Measurements from ENCODE around the gene DNAJB14.

DNAJB14 gene

DNA sequence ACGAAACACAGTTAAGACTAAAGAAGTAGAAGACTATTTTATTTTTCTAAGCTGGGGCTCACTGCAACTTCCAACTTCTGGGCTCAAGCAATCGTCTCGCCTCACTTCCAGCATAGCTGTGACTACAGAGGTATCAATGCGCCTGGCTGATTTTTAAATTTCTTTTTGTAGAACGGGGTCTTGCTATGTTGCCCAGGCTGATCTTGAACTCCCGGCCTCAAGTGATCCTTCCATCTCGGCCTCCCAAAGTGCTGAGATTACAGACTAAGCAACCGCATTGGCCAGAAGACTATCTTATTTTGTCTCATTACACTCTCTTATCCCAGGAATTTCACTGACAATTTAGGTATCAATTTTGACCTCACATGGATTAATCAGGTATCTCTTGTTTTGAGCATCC is 53.4 kb downstream of the DNAJB14 start:
- Histone ChIP-seq H3K27ac (ENCODE audit: low read depth, low read length, severe bottlenecking) (no peak overlapping the region), H3K36me3 (ENCODE audit: control insufficient read depth, insufficient read depth, low read length) (peaks cover 4% of the 10 kb centered on the region), H3K4me1 (ENCODE audit: control insufficient read depth, insufficient read depth, low read length, poor library complexity, severe bottlenecking) (no peaks in the 10 kb centered on the region), H3K4me3 (ENCODE audit: extremely low read depth, insufficient read depth, low read length, poor library complexity, severe bottlenecking) (peak overlapping the region; percentile 75), H3K9me3 (ENCODE audit: control insufficient read depth, low read length) (no peaks in the 10 kb centered on the region)
- WGBS, 2 experiments (ENCODE audit: insufficient coverage in 2 of 2) = 94 to 97% methylated on average over 7 to 8 of the region's 8 CpGs

DNA sequence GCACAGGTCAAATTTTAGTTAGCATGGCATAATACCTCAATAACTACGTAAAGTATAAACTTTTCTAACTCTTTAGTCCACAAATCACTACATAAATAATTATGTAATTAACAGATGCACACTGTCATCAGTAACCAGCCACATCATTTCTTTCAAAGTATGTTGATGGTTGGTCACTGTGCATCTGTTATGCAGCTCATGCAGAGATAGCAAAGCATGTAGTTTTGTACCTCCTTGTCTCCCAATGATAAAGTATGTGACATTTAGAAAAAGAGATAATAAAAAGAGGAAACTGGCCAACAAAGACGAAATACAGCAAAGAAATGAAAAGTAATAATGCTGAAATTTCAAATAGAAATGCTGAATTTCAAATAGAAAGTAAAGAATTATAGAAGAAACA is 55.1 kb downstream of the DNAJB14 start:
- H3K27ac ChIP-seq (ENCODE audit: low read depth, low read length, severe bottlenecking) = no peak overlapping the region
- H3K4me3 ChIP-seq (ENCODE audit: extremely low read depth, insufficient read depth, low read length, poor library complexity, severe bottlenecking) = no peak overlapping the region
- H3K36me3 ChIP-seq (ENCODE audit: control insufficient read depth, insufficient read depth, low read length) = peaks cover 4% of the 10 kb centered on the region
- no peaks in the 10 kb centered on the region for H3K9me3 ChIP-seq (ENCODE audit: control insufficient read depth, low read length)
- no peaks in the 10 kb centered on the region for H3K4me1 ChIP-seq (ENCODE audit: control insufficient read depth, insufficient read depth, low read length, poor library complexity, severe bottlenecking)
- 86% methylated on average over 2 of the region's 2 CpGs; no CpG with 5 or more reads in 1 of the 2 experiments for WGBS, 2 experiments (ENCODE audit: insufficient coverage in 2 of 2)

DNA sequence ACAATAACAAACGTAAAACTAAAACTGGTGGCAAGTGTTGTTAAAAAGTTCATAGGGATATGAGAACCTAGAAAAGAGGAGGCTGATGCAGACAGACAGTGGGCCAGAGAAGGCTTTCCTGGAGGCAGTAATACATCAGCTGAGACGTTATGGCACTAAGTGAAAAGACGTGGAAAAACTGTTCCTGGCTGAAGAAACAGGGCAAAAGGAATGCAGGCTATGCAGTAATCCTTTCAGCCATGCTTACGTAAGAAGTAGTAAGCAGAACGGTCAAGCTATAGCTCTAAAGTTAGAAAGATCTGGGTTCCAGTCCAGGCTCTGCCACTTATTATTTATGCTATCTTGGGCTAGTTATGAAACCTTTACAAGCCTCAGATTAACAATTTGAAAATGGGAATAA is 58.6 kb downstream of the DNAJB14 start:
- no peak overlapping the region for H3K27ac ChIP-seq (ENCODE audit: low read depth, low read length, severe bottlenecking)
- 91 to 93% methylated on average over 4 of the region's 5 CpGs for WGBS, 2 experiments (ENCODE audit: insufficient coverage in 2 of 2)
- no peak overlapping the region for H3K4me3 ChIP-seq (ENCODE audit: extremely low read depth, insufficient read depth, low read length, poor library complexity, severe bottlenecking)
- H3K36me3 ChIP-seq (ENCODE audit: control insufficient read depth, insufficient read depth, low read length) = peaks cover 9% of the 10 kb centered on the region
- H3K9me3 ChIP-seq (ENCODE audit: control insufficient read depth, low read length) = no peaks in the 10 kb centered on the region
- H3K4me1 ChIP-seq (ENCODE audit: control insufficient read depth, insufficient read depth, low read length, poor library complexity, severe bottlenecking) = no peaks in the 10 kb centered on the region

DNA sequence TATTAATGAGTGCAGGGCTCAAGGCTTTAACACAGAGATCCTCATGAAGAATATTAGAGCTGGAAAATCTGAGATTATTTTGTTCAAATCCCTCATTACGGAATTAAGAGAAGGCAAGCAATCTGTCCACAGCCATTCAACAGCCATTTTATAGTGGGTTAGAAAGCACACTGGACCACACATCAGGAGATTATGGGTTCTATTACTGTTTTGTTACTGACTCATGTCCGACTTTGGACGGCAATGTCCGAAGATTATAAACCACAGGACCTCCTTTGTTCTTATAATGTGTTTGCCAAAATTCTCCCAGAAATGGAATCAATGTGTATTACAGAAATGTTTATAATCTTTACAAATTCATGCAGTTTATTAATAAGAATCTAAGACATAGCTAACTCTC is 60.3 kb downstream of the DNAJB14 start:
- no peak overlapping the region for H3K27ac ChIP-seq (ENCODE audit: low read depth, low read length, severe bottlenecking)
- no peak overlapping the region for H3K4me3 ChIP-seq (ENCODE audit: extremely low read depth, insufficient read depth, low read length, poor library complexity, severe bottlenecking)
- H3K4me1 ChIP-seq (ENCODE audit: control insufficient read depth, insufficient read depth, low read length, poor library complexity, severe bottlenecking) = no peaks in the 10 kb centered on the region
- H3K36me3 ChIP-seq (ENCODE audit: control insufficient read depth, insufficient read depth, low read length) = peaks cover 15% of the 10 kb centered on the region
- WGBS, 2 experiments (ENCODE audit: insufficient coverage in 2 of 2) = 100% methylated on average over 1 of the region's 4 CpGs; no CpG with 5 or more reads in 1 of the 2 experiments
- no peaks in the 10 kb centered on the region for H3K9me3 ChIP-seq (ENCODE audit: control insufficient read depth, low read length)

DNA sequence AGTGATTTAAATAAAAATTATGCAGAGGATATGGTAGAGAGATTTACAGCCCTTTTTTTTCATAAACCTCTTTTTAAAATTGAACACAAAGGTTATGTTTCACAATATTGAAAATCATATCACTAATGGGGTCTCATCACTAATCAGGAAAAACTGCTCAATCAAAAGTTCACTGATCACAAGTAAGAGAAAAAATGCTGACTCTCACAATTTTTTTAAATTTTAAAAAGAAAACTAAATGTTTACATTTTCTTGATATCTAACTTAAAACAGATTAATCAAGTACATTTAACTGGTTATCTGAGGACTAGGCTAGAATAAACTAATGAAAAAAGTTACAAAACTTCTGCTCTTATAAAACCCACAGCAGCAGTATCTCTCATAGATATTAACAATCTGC is 60.7 kb downstream of the DNAJB14 start:
- no peak overlapping the region for H3K4me3 ChIP-seq (ENCODE audit: extremely low read depth, insufficient read depth, low read length, poor library complexity, severe bottlenecking)
- H3K9me3 ChIP-seq (ENCODE audit: control insufficient read depth, low read length) = no peaks in the 10 kb centered on the region
- no peaks in the 10 kb centered on the region for H3K4me1 ChIP-seq (ENCODE audit: control insufficient read depth, insufficient read depth, low read length, poor library complexity, severe bottlenecking)
- peaks cover 17% of the 10 kb centered on the region for H3K36me3 ChIP-seq (ENCODE audit: control insufficient read depth, insufficient read depth, low read length)
- H3K27ac ChIP-seq (ENCODE audit: low read depth, low read length, severe bottlenecking) = no peak overlapping the region

DNA sequence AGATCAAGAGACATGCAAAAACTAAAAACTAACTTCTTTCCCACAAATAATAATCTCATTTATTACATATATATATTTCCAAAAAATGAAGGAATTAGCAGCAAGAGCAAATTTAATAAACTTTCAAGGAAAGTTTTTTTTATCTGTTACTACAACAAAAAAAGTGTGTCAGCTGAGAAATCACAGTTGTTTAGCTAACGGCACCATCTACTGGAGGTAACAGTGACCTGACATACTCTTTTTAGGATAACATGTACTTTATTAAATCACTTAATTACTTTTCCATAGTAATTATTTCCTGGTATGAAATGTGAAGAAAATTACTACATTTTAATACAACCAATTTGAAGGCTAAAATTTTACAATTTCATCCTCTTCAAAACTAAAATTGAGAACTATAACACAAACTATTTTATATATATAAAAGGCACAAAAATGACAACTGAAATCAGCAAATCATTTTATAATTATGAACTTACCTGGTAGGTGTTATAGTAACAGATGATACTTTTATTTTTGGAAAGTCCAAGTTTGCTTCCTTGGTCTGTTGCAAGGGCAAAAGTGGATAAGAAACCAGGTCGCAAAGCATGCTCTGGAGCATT is 61.3 kb downstream of the DNAJB14 start:
- Histone ChIP-seq H3K36me3 (ENCODE audit: control insufficient read depth, insufficient read depth, low read length) (peaks cover 22% of the 10 kb centered on the region), H3K27ac (ENCODE audit: low read depth, low read length, severe bottlenecking) (no peak overlapping the region), H3K9me3 (ENCODE audit: control insufficient read depth, low read length) (no peaks in the 10 kb centered on the region), H3K4me1 (ENCODE audit: control insufficient read depth, insufficient read depth, low read length, poor library complexity, severe bottlenecking) (no peaks in the 10 kb centered on the region), H3K4me3 (ENCODE audit: extremely low read depth, insufficient read depth, low read length, poor library complexity, severe bottlenecking) (no peak overlapping the region)
- WGBS, 2 experiments (ENCODE audit: insufficient coverage in 2 of 2) = 100% methylated on average over 1 of the region's 2 CpGs; no CpG with 5 or more reads in 1 of the 2 experiments

DNA sequence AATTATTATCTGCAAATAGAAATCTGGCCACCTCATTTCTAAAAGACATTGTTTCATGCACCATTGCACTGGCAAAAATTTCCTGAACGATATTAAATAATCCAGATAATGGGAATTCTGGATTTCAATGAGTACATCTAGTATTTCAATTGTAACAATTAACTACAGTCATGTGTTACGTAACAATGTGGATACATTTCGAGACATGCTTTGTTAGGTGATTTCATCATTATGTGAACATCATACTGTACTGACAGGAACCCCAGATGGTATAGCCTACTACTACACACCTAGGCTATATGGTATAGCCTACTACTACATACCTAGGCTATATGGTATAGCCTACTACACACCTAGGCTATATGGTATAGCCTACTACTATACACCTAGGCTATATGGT is 67.0 kb downstream of the DNAJB14 start:
- H3K36me3 ChIP-seq (ENCODE audit: control insufficient read depth, insufficient read depth, low read length) = peaks cover 40% of the 10 kb centered on the region
- no CpG with 5 or more reads among the region's 3 CpGs for WGBS, 2 experiments (ENCODE audit: insufficient coverage in 2 of 2)
- no peak overlapping the region for H3K4me3 ChIP-seq (ENCODE audit: extremely low read depth, insufficient read depth, low read length, poor library complexity, severe bottlenecking)
- H3K4me1 ChIP-seq (ENCODE audit: control insufficient read depth, insufficient read depth, low read length, poor library complexity, severe bottlenecking) = no peaks in the 10 kb centered on the region
- H3K9me3 ChIP-seq (ENCODE audit: control insufficient read depth, low read length) = no peaks in the 10 kb centered on the region
- H3K27ac ChIP-seq (ENCODE audit: low read depth, low read length, severe bottlenecking) = no peak overlapping the region

DNA sequence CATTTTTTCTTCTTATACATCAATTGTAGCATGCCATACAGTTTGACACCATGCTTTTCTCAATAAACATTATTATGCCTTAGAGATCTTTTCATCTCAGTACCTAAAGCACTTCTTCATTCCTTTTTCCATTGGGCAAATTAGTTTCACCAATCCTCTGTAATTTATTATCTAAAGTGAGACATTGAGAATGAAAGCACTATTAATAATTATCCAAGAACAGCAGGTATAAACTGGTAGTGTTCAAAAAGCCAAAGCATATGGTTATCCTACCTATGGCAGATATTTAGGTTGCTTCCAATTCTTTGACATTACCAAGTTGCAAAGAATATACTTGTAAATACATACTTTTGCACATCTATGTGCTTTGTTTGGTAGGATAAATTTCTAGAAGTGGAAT is 67.8 kb downstream of the DNAJB14 start:
- H3K36me3 ChIP-seq (ENCODE audit: control insufficient read depth, insufficient read depth, low read length) = peaks cover 37% of the 10 kb centered on the region
- no peaks in the 10 kb centered on the region for H3K4me1 ChIP-seq (ENCODE audit: control insufficient read depth, insufficient read depth, low read length, poor library complexity, severe bottlenecking)
- H3K27ac ChIP-seq (ENCODE audit: low read depth, low read length, severe bottlenecking) = no peak overlapping the region
- H3K4me3 ChIP-seq (ENCODE audit: extremely low read depth, insufficient read depth, low read length, poor library complexity, severe bottlenecking) = no peak overlapping the region
- H3K9me3 ChIP-seq (ENCODE audit: control insufficient read depth, low read length) = no peaks in the 10 kb centered on the region

DNA sequence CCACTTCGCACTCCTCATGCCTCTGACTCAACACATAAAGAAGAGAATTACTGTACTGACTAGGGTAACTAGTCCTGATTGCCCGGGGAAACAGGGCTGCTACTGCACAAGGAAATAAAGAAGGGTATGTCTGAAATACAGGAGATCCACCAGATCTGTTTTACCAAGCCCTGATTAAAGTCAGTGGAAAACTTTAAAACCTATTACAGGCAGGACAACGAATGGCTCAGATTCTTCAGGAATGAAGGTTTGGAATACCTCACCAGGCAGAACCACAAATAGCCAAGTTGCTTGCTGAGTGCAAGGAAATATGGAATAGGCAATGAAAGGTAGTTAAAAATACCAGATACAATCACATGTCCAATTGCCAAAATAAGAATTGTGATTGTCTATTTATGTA is 69.5 kb downstream of the DNAJB14 start:
- no peak overlapping the region for H3K27ac ChIP-seq (ENCODE audit: low read depth, low read length, severe bottlenecking)
- WGBS, 2 experiments (ENCODE audit: insufficient coverage in 2 of 2) = 100% methylated on average over 1 to 2 of the region's 3 CpGs
- no peaks in the 10 kb centered on the region for H3K9me3 ChIP-seq (ENCODE audit: control insufficient read depth, low read length)
- H3K4me1 ChIP-seq (ENCODE audit: control insufficient read depth, insufficient read depth, low read length, poor library complexity, severe bottlenecking) = no peaks in the 10 kb centered on the region
- no peak overlapping the region for H3K4me3 ChIP-seq (ENCODE audit: extremely low read depth, insufficient read depth, low read length, poor library complexity, severe bottlenecking)
- peaks cover 32% of the 10 kb centered on the region for H3K36me3 ChIP-seq (ENCODE audit: control insufficient read depth, insufficient read depth, low read length)

DNA sequence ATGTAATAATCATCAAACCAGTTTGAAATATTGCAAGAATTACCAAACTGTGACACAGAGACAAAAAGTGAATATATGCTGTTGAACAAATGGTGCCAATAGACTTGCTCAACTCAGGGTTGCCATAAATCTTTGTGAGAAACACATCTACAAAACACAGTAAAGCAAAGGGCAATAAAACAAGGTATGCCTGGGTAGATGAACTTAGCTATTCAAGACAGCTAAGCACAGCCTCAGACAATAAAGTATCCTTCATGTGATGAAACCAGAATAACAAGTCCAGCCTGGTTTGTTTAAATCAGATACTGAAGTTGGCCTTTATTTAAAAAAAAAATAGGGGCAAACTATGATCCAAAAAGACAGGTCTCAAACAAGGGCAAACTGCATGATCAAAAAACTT is 71.3 kb downstream of the DNAJB14 start:
- H3K27ac ChIP-seq (ENCODE audit: low read depth, low read length, severe bottlenecking) = no peak overlapping the region
- H3K4me1 ChIP-seq (ENCODE audit: control insufficient read depth, insufficient read depth, low read length, poor library complexity, severe bottlenecking) = no peaks in the 10 kb centered on the region
- H3K36me3 ChIP-seq (ENCODE audit: control insufficient read depth, insufficient read depth, low read length) = peaks cover 17% of the 10 kb centered on the region
- no peak overlapping the region for H3K4me3 ChIP-seq (ENCODE audit: extremely low read depth, insufficient read depth, low read length, poor library complexity, severe bottlenecking)
- H3K9me3 ChIP-seq (ENCODE audit: control insufficient read depth, low read length) = no peaks in the 10 kb centered on the region

DNA sequence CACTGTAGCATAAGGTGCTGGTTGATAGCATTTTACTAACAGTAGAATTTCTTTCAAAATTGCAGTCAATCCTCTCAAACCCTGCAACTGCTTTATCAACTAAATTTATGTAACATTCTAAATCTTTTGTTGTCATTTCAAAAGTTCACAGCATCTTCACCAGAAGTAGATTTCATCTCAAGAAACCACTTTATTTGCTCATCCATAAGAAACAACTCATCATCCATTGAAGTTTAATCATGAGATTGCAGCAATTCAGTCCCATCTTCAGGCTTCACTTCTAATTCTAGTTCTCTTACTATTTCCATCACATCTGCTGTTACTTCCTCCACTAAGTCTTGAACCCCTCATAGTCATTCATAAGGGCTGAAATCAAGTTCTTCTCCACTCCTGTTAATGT is 73.8 kb downstream of the DNAJB14 start:
- Histone ChIP-seq H3K4me3 (ENCODE audit: extremely low read depth, insufficient read depth, low read length, poor library complexity, severe bottlenecking) (no peak overlapping the region), H3K4me1 (ENCODE audit: control insufficient read depth, insufficient read depth, low read length, poor library complexity, severe bottlenecking) (no peaks in the 10 kb centered on the region), H3K9me3 (ENCODE audit: control insufficient read depth, low read length) (no peaks in the 10 kb centered on the region), H3K36me3 (ENCODE audit: control insufficient read depth, insufficient read depth, low read length) (no peaks in the 10 kb centered on the region), H3K27ac (ENCODE audit: low read depth, low read length, severe bottlenecking) (no peak overlapping the region)
